Kidney (tissue), 14 donors: Measurements from ENCODE around the gene BTBD2. TPM values are rescaled to one million over a fixed set of nuclear protein-coding genes. Genes with fewer than 3 reads are reported as not detected.

Experiments
- DNase-seq, 5 donors: peaks; one replicate each; pipeline ENCODE4 v3.0.0-alpha.2; 2013 to 2020
- FAIRE-seq: peaks from 2 replicates; lab custom pipeline; 2012; peaks lifted over from hg19 to GRCh38; lab: Jason Lieb, UNC
- H3K27ac ChIP-seq, 2 donors: one replicate each; pipeline ENCODE4 v1.7.0; 2013; ENCODE audit warnings: low read depth in 2 of 2, low read length in 2 of 2, inconsistent platforms in 1 of 2
- H3K27me3 ChIP-seq: one replicate; pipeline ENCODE4 v1.7.1; 2013; ENCODE audit warnings: low read length, inconsistent platforms; ENCODE audit not compliant: control insufficient read depth, insufficient read depth
- H3K36me3 ChIP-seq, 3 donors: one replicate each; pipeline versions ENCODE4 v1.7.0 to v1.7.1; 2013; ENCODE audit warnings: low read length in 3 of 3, control low read depth in 1 of 3, inconsistent platforms in 1 of 3; ENCODE audit not compliant: insufficient read depth in 3 of 3, control insufficient read depth in 2 of 3
- H3K4me1 ChIP-seq, 3 donors: one replicate each; pipeline versions ENCODE4 v1.7.0 to v1.7.1; 2013; ENCODE audit warnings: low read length in 3 of 3, inconsistent platforms in 1 of 3, low read depth in 1 of 3; ENCODE audit not compliant: control insufficient read depth in 2 of 3, insufficient read depth in 2 of 3
- H3K4me3 ChIP-seq, 3 donors: one replicate each; pipeline versions ENCODE4 v1.7.0 to v1.8.1; 2013; ENCODE audit warnings: low read length in 3 of 3, control low read depth in 1 of 3, inconsistent platforms in 1 of 3
- H3K9ac ChIP-seq, 3 donors: one replicate each; pipeline versions ENCODE4 v1.7.0 to v1.7.1; 2013; ENCODE audit warnings: low read length in 3 of 3, control low read depth in 1 of 3, inconsistent platforms in 1 of 3
- H3K9me3 ChIP-seq, 3 donors: one replicate each; pipeline versions ENCODE4 v1.7.0 to v1.7.1; 2013; ENCODE audit warnings: low read length in 3 of 3, control low read depth in 1 of 3, inconsistent platforms in 1 of 3; ENCODE audit not compliant: control insufficient read depth in 2 of 3, insufficient read depth in 1 of 3
- CTCF ChIP-seq: IDR thresholded peaks from 3 replicates; pipeline ENCODE4 v1.5.1; 2012; ENCODE audit warnings: mild to moderate bottlenecking, moderate library complexity, borderline replicate concordance; ENCODE audit not compliant: insufficient read depth; ENCODE audit errors: extremely low read depth
- intact Hi-C: fragments of 100-400 bp; cut with DNase I; formaldehyde crosslinking; loops from one replicate; pipeline ENCODE4 v1.11.1; 2022
- polyA plus RNA-seq: library from polyadenylated mRNA; stranded (reverse); fragments of 350-450 nt; fragmentation: Illumina TruSeq; extraction: RNeasy Lipid Tissue Mini Kit (QIAGEN cat#74804); gene quantifications from one replicate; pipeline ENCODE4 v1.2.3, GENCODE V29; 2014; ENCODE audit warnings: low read depth, low replicate concordance; ENCODE audit not compliant: insufficient read depth
- total RNA-seq: library from RNA; stranded (reverse); fragmentation: NEBNext Ultra II Directional; extraction: Animal tissue kit (Norgen Biotek cat#: 25700); gene quantifications from one replicate; pipeline ENCODE4 v1.2.1, GENCODE V29; 2021
- donor health status: control.
- donor health status: control.
- donor health status: control.
- donor health status: control.
- donor health status: control.
- donor health status: DM: yes; HTN: yes; CAD: no.
- donor health status: Normal renal cell carcinoma (clear cell type).

BTBD2 gene
- total and polyA plus RNA-seq, 2 donors from 2014 or later, result 57.0 to 70.3 TPM

- Histone ChIP-seq H3K9ac (no peak overlapping the region), H3K4me3 (no peak overlapping the region), H3K9me3 (no peaks in the 10 kb centered on the region), H3K27ac (no peak overlapping the region), H3K27me3 (no peaks in the 10 kb centered on the region), H3K4me1 (no peaks in the 10 kb centered on the region), H3K36me3 (peaks cover 2 to 20% (median 9%) of the 10 kb centered on the region in 3 donors)
- DNase-seq (no peak), FAIRE-seq (no peak)
- no peak for TF ChIP-seq CTCF
- intact Hi-C loops, result no loop called here
Measured at GRCh38 chr19:1987197-1988187, 28.0 kb downstream of the BTBD2 start.

- Histone ChIP-seq H3K9ac (no peak overlapping the region), H3K9me3 (no peaks in the 10 kb centered on the region), H3K36me3 (peaks cover 2 to 20% (median 9%) of the 10 kb centered on the region in 3 donors), H3K27me3 (no peaks in the 10 kb centered on the region), H3K4me1 (no peaks in the 10 kb centered on the region), H3K4me3 (no peak overlapping the region), H3K27ac (no peak overlapping the region)
- no peak for TF ChIP-seq CTCF
- DNase-seq (peak in 1 of 5 donors; percentile 74), FAIRE-seq (no peak)
- intact Hi-C loops, result no loop called here
Measured at GRCh38 chr19:1986357-1987162, 29.0 kb downstream of the BTBD2 start.

- no peaks in the 10 kb centered on the region for H3K9me3 ChIP-seq
- peak in 1 of 5 donors; percentile 75 for DNase-seq
- no peak overlapping the region for H3K9ac ChIP-seq
- H3K4me3 ChIP-seq, result no peak overlapping the region
- no peak for FAIRE-seq
- no peaks in the 10 kb centered on the region for H3K27me3 ChIP-seq
- H3K27ac ChIP-seq, result no peak overlapping the region
- no peaks in the 10 kb centered on the region for H3K4me1 ChIP-seq
- no peak for TF ChIP-seq CTCF
- peaks cover 2 to 20% (median 9%) of the 10 kb centered on the region in 3 donors for H3K36me3 ChIP-seq
- intact Hi-C loops, result no loop called here
Measured at GRCh38 chr19:1985588-1986356, 29.7 kb downstream of the BTBD2 start.
